DMS 273 treated with DMSO at 0.1 percent for 48 hours (cell line): ENCODE data around the gene KRT86.

ENCODE experiments used
- DNase-seq: peaks from one replicate; lab custom pipeline; 2025; lab: John Stamatoyannopoulos, UW

Gene KRT86

DNA sequence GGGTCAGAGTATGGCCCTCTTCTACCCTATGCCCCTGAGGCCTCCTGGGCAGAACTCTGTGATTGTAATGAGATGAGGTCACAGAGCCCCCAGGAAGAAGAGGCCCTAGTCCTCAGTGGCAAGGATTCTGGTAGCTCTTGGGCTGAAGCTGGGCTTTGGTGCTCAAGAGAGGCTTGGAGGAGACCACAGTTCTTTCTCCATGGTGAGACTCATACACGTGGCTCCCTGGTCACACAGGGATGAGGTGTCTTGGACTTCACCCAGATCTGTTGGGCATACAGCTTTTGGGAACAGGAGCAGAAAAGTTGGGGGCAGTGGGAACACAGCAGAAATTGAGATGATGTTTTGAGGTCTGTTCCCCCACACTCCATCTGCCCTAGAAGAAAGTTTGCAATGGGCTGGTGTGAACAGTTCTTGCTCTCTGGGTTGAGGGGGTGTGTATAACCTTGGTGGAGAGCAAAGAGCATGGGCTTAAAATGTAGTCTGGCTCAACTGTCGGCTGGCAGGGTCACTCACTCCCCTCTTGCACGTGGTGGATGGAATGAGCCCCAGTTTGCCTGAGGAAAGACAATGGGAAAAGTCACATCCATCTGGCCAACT, at the start of gene KRT86:
Gene KRT86 (plus strand): TSS at position 125 of the 600 bp plus-strand sequence. CDS start 27,272 bp downstream, outside the sequence.
- no peak for DNase-seq

DNA sequence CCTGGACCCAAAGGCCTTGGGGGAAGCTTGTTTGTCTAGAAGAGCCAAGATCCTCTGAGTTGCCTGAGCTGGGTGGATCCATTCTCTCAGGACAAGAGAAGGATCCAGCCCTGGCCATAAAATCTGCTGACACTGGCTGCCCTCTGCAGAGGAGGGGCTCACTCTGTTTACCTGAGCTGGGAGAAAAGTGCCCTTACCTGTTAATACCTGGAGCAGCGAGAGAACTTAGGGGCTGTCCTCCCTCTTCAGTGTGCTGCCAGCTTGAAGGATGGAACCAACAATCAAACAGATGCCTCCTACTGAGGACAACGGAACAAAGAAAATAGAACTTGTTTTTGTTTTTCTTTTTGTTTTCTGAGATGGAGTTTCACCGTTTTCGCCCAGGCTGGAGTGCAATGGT, 48.7 kb upstream of the KRT86 start:
- no peak for DNase-seq

DNA sequence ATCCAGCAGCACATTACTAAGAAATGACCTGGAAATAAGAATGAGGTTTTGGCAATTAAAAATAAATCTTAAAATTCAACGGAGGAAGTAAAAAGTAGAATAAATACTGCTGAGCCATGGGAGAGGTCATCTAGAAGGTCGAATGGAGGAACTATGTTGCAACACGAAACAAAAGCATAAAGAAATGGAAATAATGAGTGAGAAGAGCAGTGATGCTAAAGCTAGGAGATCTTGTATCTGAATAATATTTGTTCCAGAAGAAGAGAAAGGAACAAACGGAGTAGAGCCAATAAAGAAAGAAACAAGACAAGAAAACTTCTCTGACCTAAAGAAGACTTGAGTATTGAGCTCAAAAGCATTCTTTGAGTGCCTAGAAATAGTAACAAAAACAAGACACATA, 48.0 kb upstream of the KRT86 start:
- no peak for DNase-seq

DNA sequence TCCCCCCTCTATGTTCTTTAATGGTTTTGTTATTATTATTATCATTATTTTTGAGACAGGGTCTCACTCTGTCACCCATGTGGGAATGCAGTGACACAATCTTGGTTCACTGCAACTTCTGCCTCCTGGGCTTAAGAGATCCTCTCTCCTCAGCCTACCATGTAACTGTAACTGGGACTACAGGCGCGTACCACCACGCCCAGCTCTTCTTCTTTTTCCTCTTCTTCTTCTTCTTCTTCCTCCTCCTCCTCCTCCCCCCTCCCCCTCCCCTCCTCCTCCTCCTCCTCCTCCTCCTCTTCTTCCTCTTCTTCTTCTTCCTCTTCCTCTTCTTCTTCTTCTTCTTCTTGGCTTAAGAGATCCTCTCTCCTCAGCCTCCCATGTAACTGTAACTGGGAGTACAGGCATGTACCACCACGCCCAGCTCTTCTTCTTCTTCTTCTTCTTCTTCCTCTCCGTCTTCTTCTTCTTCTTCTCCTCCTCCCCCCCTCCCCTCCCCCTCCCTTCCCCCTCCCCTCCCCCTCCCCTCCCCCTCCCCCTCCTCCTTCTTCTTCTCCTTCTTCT, 46.8 kb upstream of the KRT86 start:
- DNase-seq, result no peak

DNA sequence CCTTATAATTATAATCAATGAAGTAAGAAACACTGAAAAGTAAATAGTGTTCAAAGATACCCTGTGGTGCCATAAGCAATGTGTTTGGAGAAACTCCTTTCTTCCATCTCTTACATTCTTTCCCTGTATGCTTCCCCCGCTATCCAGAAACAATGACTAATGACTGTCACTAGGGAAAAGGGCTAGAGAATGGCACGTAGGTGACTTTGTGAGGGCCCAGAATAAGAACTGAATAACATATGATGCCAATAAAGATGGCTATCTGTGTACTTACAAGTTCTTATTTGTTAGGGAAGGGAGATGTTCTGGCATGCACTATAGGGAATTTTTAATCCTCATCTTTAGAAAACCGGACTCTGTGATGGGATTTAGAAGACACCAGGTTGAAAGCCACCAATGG, 46.1 kb upstream of the KRT86 start:
- no peak for DNase-seq

DNA sequence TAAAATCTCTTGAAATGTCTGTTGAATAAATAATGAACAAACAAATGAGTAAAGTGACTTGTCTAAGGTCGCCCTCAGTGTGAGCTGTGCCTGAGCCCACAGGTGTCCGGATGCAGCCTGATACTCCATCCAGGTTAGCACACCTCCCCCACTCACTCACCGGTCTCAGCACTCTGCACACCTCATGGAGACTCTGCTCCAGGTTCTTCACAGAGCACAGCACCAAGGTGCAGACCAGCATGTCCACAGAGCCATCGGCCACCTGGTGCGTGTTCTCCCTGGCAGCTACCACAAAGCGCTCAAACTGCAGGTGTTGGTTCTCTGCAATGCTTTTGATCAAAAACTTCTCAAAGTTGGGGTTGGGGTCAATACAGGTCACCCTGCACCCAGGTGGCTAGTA, 45.5 kb upstream of the KRT86 start:
- DNase-seq, result no peak

DNA sequence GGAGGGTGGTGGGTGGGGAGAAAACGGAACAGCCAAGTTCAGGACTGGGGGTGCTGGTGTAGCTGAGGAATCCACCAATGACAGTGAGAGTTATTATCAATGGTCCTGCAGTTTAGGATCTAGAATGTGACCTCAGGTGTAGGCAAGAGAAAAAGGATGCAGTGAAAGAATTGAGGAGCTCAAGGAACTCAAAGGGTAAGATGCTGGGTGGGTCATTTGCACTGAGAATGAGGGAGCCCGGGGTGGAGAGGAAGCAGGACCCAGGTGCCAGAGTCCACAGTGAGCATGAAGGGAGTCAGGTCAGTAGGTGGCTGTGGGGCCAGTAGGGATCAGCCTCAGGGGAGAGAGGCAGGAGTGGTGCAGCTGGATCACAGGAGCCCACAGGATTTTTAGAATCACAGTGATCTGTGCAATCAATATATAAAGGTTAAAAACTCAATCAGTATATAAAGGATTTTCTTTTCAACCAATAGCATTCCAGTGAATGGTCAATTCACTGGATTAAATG, 44.6 kb upstream of the KRT86 start:
- no peak for DNase-seq

DNA sequence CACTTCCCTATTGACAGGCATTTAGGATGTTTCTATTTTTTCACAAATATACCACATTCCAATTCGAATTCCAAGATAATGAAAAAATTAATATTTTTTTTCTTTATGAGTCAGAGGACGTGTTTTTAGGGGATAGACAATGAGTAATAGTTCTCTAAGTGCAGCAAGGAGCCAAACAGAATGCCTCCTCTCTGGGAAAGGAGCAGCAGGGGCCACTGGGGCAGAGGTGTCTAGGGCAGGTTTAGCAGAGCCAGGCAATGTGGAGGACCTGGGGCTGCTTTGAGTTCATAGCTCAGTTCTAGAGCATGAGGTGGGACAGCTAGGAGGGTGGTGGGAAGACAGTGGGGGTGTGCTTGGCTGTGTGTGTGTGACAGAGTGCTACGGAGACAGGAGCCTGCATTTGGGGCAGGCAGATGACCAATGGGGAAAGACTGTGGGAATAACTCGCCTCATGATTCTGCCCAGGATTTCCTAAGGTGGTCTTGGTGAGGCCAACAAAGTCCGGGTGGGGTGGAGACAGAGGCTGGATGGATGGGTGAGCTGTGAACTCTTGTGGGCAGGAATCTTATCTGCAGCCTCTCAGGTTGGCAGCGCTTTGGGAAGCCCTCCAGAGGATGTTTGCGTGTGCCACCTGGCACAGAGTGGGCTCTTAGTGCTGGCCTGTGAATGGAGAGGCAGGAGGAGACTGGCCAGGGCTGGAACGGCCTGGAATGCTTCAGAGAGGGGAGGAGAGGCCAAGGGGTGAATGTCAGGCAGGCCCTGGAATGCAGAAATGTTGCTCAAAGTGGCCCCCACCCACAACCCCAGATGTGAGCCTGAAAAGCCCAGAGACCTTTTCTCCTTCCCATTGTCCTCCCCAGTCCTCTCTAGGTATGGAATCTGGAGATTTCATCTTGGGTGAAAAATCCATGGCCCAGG, 43.8 kb upstream of the KRT86 start:
- DNase-seq, result no peak

DNA sequence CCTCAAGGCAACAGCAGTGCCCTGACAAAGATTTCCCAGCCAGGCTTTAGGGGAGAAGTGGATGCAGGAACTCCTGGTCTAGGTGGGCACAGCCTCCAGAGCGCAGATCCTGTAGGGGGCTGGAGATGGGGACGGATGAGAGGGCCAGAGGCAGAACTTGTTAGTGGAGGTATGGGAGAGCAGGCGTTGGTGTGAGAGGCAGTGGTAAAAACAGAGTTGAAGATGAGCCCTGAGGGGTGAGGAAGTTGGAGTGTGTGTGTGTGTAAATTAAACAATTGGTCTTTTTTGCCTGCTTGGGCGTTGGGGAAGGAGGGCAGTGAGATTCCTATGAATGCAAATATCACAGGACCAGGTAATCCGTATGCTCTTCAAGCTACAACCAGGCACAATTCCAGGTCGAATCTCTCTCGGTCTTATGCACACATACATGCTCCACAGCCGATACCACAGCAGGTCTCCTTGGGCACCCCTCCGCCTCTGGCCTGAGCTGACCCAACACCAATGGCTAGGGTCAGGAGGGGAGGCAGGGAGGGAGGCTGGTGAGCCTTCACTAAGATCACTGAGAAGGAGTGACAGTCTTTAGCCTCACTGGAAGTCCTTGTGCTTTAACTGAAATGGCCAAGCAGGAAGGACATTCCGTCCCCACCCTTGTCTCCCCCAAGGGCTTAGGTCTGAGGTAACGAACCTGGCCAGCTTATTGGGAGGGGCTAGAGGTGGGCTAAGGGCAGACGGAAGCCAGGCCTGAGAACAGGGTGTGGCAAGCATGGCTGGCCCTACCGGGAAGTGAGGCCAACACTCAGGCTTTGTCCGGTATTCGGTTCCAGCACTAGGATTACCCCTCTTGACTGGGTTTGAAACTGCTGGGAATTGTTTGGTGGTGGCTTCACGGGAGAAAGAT, 42.9 kb upstream of the KRT86 start:
- no peak for DNase-seq

DNA sequence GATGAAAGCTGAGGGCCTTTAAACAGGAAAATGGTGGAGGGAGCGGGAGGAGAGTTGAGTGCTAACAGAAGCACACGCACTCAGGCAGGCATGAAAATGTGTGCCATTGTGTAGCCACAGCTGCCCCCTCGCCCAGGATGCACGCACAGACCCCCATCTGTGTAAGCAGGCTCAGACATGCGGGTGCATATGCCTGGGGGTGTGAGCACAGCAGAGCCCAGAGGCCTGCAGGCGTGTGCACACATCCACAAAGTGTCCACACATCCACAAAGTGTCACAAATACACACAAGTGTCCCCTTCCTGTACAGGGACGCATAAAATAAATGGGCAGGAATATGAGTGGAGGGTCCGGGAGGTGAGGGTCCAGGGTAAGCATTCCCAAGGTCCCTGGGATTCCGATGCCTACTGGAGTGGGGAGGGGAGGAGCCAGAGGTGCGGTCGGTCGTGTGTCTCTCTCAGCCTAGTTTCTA, 42.2 kb upstream of the KRT86 start:
- DNase-seq, result no peak

DNA sequence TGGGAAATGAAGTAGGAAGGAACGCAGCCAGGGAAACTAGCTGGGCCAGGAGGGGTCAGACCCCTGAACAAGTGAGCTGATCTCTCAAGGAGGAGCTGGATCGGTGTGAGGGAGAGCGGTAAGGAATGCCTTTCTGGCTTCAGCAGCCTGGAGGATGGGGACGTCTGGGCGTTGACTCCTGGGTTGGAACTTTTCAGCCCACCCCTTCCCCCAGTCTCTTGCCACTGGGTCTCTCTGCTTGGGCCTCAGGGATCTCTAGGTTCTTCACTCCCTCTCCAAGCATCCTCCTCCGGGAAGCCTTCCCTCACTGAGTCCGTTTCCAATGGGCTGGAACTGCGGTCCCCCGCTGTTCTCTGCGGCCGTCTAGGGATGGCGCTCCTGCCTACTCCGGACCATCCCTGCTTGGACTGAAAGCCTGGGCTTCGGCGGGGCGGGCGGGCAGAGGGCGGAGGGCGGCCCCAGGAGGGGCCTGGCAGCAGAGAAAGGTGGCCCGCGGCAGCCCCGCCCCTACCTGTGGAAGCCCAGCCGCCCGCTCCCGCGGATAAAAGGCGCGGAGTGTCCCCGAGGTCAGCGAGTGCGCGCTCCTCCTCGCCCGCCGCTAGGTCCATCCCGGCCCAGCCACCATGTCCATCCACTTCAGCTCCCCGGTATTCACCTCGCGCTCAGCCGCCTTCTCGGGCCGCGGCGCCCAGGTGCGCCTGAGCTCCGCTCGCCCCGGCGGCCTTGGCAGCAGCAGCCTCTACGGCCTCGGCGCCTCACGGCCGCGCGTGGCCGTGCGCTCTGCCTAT, 41.6 kb upstream of the KRT86 start, which contains the start of gene KRT7:
Gene KRT7 (plus strand): TSS at position 570 of the 788 bp plus-strand sequence. CDS start 54 bp downstream, at position 624.
- DNase-seq, result no peak

DNA sequence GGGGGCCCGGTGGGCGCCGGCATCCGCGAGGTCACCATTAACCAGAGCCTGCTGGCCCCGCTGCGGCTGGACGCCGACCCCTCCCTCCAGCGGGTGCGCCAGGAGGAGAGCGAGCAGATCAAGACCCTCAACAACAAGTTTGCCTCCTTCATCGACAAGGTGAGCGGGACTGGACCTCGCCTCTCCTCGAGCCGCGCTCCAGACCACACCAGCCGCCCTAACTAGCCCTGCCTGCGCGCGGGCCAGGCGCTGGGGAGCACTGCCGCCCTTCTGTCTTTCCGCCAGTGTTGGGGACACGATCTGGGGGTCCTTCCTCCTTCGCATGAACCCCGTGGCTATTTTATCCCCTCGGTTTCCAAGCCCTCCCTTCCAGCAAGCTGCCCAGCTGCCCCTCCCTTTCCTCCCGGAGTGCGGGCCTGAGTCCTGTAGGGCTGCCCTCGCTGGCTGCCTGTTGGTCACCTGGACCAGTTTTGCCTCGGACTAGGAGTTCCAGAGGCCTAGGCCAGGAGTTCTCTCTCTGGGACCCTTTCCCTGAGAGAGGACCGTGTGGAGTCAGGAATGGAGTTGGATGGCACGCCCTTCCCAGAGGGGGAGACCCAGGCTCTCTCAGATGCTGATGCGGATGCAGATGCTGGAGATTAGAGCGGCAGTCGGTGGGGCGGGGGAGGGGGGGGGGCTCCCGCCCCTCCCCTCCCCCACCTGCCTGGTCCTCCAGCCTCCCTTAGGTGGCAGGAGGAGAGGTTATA, 40.8 kb upstream of the KRT86 start:
- DNase-seq, result no peak

DNA sequence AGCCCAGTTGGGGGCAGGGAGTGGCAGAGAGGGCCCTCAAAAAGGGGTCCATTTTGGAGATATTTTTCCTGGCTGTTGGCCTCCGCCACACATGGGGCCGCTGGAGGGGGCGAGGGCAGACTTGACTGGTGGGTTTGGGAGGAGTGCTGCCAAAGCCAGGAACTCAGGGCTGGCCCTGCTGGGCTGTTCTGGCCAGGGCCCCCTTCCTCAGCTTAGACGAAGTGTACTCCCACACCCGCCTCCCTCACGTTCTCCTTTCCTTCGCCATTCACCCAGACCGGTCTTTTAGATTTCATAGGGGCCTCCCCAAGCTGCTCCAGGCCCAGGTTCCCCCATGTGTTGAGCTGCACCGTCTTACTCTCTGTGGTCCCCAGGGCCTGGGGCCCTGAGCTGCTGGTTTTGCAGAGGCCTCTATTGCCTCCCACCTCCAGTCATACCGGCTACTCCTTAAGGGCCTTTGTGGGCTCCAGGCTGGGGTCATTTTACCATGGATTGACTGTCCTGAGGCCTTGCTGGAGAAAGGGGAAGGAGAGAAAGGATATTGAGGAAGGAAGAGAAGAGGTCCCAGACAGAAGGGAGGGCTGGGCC, 40.1 kb upstream of the KRT86 start:
- DNase-seq, result no peak

DNA sequence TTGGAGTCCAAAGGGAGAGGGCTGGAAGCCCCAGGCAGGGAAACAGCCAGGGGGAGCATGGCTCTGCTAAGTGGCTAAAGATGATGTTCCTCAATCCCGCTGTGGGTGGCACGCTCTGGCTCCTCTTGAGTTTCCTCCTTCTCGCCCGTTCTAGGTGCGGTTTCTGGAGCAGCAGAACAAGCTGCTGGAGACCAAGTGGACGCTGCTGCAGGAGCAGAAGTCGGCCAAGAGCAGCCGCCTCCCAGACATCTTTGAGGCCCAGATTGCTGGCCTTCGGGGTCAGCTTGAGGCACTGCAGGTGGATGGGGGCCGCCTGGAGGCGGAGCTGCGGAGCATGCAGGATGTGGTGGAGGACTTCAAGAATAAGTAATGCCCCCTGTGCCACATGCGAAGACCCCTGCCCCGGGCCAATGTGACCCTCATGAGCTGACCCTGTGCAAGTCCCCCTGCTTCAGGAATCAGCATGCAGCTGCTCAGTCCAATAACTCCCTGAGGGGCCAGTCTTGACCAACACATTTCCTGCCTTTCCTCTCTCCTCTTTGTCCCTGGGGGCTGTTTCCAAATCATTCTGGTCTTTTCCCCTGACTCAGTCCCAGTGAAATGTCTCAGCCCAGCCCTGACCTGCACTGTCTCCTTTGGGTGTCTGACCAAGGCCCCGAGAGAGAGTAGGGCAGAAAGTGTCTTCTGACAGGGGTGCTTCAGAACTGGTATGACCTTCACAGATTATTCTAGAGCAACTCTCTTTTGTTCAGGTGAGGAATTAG, 39.3 kb upstream of the KRT86 start:
- DNase-seq, result no peak

DNA sequence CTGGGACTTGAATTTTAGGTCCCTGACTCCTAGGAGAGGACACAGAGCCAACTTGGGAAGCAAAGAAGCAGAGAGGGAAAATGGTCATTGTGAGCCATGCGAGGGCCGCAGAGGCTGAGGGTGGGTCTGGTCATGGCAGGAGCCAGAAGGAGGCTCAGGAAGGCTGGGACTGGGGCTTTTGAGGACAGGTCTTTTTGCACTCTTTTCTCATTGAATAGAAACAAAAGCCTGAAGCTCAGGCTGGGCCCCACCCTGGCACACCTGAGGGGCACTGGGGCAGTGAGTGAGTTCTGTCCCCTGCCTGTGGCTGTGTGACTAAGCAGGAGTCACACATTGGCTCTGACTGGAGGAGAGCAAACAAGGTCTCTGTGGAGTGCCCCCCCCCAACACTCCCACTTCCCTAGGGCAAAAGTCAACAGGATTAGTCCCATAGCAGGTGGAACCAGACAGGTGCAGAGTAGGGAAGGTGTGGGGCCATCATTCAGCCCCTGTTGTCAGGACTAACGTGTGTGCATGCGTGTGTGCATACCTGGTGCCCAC, 38.6 kb upstream of the KRT86 start:
- DNase-seq, result no peak

DNA sequence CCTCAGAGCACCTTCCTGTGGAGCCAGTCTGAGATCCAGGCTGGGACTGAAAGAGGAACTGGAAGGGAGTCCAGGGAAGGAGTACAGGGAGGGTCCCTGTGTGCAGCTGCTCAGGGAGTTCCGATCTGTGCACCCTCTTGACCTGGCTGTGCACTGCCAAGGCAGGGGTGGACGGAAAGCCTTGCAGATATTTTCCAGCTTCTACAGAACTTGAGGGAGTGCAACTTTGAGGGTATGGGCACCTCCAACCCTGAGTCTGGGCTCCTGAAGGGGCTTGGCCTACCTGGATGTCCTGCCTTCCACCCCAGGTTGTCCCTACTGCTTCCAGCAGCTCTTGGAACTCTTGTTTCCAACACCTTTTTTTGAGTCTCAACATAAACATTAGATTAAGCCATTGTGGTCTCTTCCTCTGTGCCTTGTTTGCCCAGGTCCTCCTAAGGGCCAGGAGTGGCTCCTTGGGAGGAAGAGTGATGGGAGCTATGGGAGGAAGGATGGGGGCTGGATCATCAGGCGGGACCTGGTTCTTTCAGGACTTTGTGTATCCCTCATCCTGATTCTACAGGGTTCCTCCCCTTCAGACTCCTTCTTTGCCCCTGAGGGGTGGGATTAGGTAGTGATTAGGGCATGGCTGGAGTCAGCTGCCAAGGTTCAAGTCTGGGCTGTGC, 37.9 kb upstream of the KRT86 start:
- DNase-seq, result no peak

DNA sequence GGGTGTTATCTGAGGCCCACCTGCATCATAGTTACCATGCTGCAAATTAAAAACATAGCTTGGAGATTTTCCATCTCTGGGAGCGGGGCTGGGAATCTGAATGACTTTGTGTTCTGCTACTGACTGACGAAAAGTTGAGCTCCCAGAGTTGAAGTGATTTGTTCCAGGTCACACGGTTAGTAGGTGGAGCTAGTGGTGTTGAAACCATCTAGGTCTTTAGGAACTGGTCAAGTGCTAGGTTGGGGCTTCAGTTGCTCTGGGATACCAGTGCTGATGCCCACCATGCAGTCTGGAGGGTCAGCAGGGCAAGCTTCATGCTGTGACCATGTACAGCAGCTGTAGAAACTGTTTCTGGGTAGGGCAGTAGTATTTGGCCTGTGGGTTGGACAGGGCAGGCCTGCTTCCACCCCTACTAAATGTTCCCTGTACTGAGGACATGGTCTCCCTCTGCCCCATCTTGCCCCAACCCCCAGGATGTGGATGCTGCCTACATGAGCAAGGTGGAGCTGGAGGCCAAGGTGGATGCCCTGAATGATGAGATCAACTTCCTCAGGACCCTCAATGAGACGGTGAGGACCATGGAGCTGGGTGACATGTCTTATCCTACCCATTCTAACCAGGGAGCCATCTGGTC, 36.1 kb upstream of the KRT86 start:
- DNase-seq, result no peak
